Measurements from ENCODE around the gene VRK1.

DNA sequence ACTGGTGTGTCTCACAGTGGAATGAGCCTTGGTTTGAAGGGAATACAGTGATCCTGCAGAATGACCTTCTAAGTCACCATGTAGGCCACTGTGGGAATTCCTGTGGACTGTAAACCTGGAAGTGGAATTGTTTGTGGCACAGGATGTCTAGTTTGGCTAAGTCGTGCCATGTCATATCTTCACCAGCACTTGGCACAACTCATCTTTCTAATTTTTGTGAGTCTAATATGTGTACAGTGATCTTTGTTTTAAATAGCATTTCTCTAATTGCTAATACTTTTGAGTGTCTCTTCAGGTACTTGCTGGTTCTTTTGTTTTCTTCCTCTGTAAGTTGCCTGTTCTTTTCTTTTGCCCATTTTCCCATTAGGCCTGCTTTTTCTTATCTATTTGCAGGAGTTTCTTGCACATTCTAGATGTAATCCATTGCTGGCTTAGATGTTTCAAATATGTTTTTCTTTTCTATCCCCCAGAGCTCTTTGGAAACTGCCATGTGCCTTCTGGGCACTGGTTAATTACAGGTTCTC is 112.7 kb downstream of the VRK1 start:
- TF ChIP-seq, protein P1, sequence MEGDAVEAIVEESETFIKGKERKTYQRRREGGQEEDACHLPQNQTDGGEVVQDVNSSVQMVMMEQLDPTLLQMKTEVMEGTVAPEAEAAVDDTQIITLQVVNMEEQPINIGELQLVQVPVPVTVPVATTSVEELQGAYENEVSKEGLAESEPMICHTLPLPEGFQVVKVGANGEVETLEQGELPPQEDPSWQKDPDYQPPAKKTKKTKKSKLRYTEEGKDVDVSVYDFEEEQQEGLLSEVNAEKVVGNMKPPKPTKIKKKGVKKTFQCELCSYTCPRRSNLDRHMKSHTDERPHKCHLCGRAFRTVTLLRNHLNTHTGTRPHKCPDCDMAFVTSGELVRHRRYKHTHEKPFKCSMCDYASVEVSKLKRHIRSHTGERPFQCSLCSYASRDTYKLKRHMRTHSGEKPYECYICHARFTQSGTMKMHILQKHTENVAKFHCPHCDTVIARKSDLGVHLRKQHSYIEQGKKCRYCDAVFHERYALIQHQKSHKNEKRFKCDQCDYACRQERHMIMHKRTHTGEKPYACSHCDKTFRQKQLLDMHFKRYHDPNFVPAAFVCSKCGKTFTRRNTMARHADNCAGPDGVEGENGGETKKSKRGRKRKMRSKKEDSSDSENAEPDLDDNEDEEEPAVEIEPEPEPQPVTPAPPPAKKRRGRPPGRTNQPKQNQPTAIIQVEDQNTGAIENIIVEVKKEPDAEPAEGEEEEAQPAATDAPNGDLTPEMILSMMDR (IDR thresholded peaks at IDR 0.05; ENCODE audit: insufficient read depth, low read length) = no peak
- no peak for TF ChIP-seq POLR2AphosphoS5 (IDR thresholded peaks at IDR 0.05; ENCODE audit: low read depth)
- TF ChIP-seq, protein P2, sequence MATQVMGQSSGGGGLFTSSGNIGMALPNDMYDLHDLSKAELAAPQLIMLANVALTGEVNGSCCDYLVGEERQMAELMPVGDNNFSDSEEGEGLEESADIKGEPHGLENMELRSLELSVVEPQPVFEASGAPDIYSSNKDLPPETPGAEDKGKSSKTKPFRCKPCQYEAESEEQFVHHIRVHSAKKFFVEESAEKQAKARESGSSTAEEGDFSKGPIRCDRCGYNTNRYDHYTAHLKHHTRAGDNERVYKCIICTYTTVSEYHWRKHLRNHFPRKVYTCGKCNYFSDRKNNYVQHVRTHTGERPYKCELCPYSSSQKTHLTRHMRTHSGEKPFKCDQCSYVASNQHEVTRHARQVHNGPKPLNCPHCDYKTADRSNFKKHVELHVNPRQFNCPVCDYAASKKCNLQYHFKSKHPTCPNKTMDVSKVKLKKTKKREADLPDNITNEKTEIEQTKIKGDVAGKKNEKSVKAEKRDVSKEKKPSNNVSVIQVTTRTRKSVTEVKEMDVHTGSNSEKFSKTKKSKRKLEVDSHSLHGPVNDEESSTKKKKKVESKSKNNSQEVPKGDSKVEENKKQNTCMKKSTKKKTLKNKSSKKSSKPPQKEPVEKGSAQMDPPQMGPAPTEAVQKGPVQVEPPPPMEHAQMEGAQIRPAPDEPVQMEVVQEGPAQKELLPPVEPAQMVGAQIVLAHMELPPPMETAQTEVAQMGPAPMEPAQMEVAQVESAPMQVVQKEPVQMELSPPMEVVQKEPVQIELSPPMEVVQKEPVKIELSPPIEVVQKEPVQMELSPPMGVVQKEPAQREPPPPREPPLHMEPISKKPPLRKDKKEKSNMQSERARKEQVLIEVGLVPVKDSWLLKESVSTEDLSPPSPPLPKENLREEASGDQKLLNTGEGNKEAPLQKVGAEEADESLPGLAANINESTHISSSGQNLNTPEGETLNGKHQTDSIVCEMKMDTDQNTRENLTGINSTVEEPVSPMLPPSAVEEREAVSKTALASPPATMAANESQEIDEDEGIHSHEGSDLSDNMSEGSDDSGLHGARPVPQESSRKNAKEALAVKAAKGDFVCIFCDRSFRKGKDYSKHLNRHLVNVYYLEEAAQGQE (IDR thresholded peaks at IDR 0.05; ENCODE audit: insufficient replicate concordance, low read depth) = no peak

Measured in HL-60 (cell line).